Hematopoietic multipotent progenitor cell (in vitro differentiated cells): ENCODE data around the gene E2F2. TPM values are rescaled to one million over a fixed set of nuclear protein-coding genes. Genes with fewer than 3 reads are reported as not detected.
A peak's percentile ranks its signal among the peaks of the same experiment; 100 is the strongest.
"Not testable (repeated sequence)": the region's sequence is repeated elsewhere in the genome, so short reads cannot be mapped to it uniquely, and the experiment has no call there.

Source experiments
- DNase-seq, 3 donors: peaks; one replicate each; pipeline ENCODE4 v3.0.0-alpha.2; 2011 to 2015; ENCODE audit warnings: low read depth in 2 of 3, low spot score in 2 of 3
- total RNA-seq: library from RNA; depleted of rRNA; stranded (reverse); fragments of >200 nt; gene quantifications from one replicate; pipeline ENCODE4 v1.2.3, GENCODE V29; 2012

The E2F2 gene
- total RNA-seq, 1 donor: 2.4 TPM

- no peak for DNase-seq
Measured at GRCh38 chr1:23527366-23527765, 3.7 kb downstream of the E2F2 start.

- DNase-seq: no peak
Measured at GRCh38 chr1:23526329-23527041, 4.5 kb downstream of the E2F2 start.

- DNase-seq: peak in 1 of 3 donors; percentile 62
Measured at GRCh38 chr1:23525558-23526250, 5.3 kb downstream of the E2F2 start.

- peak in 2 of 3 donors; percentile 85 to 92 for DNase-seq
Measured at GRCh38 chr1:23524716-23525401, 6.2 kb downstream of the E2F2 start.

- DNase-seq: no peak
Measured at GRCh38 chr1:23524163-23524562, 6.9 kb downstream of the E2F2 start.

GRCh38 chr1:23522244-23522982, 8.6 kb downstream of the E2F2 start:
- peak in 1 of 3 donors; percentile 54 for DNase-seq

GRCh38 chr1:23521588-23521987, 9.4 kb downstream of the E2F2 start:
- no peak for DNase-seq

- DNase-seq: no peak
Measured at GRCh38 chr1:23517581-23517980, 13.5 kb downstream of the E2F2 start.

- DNase-seq: no peak
Measured at GRCh38 chr1:23515905-23516304, 15.1 kb downstream of the E2F2 start.

- no peak for DNase-seq
Measured at GRCh38 chr1:23514111-23514679, 16.8 kb downstream of the E2F2 start.

- DNase-seq: no peak
Measured at GRCh38 chr1:23509896-23510295, 21.1 kb downstream of the E2F2 start.

- DNase-seq: no peak
Measured at GRCh38 chr1:23506376-23507107, 24.5 kb downstream of the E2F2 start.

GRCh38 chr1:23505851-23506250, 25.2 kb downstream of the E2F2 start:
- no peak for DNase-seq

GRCh38 chr1:23504156-23504555, 26.9 kb downstream of the E2F2 start:
- DNase-seq: not testable (repeated sequence)

GRCh38 chr1:23502951-23503350, 28.1 kb downstream of the E2F2 start:
- no peak for DNase-seq

GRCh38 chr1:23500466-23500865, 30.6 kb downstream of the E2F2 start:
- DNase-seq: no peak

GRCh38 chr1:23497777-23498439, 33.1 kb downstream of the E2F2 start:
- no peak for DNase-seq

GRCh38 chr1:23496490-23497181, 34.4 kb downstream of the E2F2 start:
- no peak for DNase-seq

- not testable (repeated sequence) for DNase-seq
Measured at GRCh38 chr1:23494836-23495235, 36.2 kb downstream of the E2F2 start.
